GM21737 (cell line): ENCODE measurements around the gene SCP2.

Experiments
- ATAC-seq: cut with Tn5 transposase; IDR thresholded peaks from one replicate; pipeline ENCODE4 v1.9.1; 2021; ENCODE audit warnings: mild to moderate bottlenecking, moderate library complexity; ENCODE audit not compliant: unreplicated experiment

The SCP2 gene

DNA sequence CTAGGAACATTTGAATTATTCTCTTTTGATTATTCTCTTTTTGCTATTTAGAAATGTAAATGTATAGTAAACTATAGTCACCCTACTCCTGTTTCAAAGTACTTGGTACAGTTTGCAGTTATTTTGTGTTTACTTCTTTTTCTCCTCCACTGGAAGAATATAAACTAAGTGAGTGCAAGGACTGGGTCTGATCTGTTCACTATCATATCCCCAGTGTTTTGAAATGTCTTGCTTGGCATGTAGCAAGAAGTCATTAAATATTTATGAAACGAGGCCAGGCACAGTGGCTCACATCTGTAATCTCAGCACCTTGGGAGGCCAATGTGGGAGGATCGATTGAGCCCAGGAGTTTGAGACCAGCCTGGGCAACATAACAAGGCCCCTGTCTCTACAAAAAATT lies 99.2 kb downstream of the SCP2 start:
- no peak for ATAC-seq

DNA sequence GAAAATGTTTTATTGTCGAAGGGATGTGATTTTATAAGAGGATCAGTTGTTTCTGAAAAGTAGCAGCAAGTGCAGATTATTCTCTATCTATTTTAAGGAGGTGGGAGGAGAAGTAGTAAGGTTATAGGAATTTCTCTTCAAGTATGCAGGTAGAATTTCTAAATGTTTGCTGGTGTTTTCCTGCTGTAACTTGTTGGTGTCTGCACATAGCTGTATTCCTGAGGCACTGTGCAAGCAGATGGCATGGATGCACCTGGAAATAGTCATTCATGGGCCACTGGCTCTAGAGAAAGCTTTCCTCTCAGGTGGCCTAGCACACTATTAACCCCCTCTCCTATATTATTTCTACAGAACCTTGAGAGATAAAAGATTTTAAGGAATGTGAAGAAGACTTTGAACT lies 104.7 kb downstream of the SCP2 start:
- ATAC-seq = no peak

DNA sequence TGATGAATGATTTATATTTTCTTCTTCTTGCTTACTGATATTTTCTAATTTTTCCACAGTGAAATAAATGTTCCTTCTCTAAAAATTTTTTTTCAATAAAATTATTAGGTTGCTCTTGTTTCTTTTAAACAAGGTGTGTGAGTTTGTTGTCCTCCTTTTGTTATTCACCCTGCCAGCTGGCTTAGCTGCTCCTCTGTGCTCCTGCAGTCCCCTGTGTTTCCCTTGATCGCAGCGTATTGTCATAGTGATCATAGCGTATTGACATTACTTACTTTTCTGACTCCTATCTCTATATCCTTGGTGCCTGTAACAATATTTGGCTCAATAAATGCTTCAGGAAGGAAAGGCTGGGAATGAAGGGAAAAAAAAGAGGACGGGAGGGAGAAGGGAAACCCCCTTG lies 110.1 kb downstream of the SCP2 start:
- no peak for ATAC-seq

DNA sequence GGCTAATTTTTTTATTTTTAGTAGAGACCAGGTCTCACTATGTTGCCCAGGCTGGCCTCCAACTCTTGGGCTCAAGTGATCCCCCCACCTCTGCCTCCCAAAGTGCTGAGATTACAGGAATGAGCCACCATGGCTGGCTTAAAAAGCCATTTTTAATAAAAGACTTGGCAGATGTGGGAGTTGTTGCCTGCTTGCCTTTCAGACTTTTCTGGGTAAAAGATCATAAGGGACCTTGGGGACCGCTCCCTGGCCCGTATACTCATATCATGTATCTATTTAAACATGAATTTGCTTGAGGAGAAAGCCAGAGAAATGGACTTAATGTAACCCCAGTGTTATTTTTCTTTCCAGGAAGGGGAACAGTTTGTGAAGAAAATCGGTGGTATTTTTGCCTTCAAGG lies 111.5 kb downstream of the SCP2 start:
- ATAC-seq = no peak

DNA sequence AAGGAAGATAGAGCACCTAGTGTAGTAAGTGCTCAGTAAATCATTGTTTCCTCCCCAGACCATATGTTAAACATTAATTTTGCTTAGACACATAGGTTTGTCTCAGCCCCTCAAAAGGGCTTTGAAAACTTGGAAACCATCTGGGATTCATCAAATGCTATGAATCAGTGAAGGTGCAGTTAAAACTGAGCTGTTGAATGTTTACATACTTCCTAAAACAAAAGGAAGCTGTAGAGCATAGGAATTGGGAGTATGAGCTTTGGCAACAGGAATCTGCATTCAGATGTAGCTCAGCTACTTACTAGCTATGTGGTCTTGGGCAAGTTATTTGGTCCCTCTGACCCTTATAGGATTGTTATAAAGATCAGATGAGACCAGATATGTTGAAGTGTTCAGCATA lies 116.2 kb downstream of the SCP2 start:
- no peak for ATAC-seq

DNA sequence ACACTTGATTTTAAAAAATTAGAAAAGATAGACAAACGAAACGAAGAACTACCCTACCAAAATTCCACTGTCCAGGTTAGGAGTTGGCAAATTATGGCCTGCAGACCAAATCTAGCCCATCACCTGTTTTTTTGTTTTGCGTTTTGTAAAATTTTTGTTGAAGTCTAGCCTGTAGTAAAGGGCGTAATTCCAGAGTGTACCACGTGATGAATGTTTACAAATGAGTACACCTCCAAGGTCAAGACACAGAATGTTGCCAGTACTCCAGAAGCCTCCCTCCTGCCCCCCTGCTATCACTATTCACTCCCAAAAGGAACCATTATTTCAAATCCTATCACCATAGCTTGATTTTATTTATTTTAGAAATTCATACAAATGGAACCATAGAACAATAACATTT lies 117.8 kb downstream of the SCP2 start:
- no peak for ATAC-seq

DNA sequence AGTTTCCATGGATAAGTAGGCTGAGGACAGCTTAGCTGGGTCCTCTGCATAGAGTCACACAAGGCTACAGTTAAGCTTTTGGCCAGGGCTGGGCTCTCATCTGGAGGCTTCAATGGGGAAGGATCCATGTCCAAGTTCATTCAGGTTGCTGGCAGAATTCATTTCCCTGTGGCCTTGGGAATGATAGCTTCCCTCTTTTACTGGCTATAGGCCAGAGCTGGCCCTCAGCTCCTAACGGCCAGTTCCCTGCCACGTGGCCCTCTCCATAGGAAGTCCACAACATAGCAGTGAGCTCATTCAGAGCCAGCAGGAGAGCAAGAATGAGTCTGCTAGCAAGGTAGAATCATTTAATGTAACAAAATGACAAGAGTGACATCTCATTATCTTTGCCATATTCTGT lies 119.9 kb downstream of the SCP2 start:
- no peak for ATAC-seq

DNA sequence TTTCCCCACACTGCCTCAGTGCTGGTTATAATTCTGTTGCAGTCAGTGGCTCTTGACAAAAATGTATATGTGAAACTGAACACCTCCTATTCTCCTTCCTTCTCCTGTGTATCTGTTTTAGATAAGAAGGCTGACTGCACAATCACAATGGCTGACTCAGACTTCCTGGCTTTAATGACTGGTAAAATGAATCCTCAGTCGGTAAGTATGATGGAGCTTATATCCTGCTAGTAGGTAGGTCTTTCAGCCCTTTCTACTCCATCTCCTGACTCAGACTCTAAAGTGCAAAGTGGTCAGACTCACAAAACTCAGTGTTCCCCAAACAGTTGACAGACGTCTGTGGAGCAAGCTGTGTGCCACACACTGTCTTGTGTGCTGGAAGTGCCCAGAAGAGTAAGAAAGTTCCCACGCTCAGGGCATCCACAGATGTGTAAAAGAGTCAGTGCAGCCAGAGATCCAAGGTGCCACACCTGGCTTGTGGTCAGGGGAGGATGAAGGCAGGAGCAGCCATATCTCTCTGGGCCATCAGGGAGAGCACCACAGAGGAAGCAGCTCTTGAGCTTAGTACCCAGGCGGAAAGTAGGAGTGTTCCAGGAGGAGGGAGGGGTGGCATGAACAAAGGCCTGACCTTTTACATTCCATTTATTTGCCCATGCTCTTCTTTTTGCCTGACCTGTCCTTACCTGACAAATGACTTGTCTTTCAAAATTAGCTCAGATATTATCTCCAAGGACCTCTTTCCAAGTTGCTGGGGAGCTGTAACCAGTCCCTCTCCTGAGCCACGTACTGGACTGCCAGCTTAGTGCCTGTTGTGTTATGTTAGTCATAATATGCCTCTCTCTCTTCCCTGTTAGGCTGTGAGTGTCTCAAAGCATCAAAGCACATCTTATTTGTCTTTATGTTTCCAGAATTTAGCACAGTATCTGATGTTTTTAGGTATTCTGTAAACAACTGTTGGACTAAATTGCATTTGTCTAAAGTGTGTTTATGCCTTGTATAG lies 121.0 kb downstream of the SCP2 start:
- no peak for ATAC-seq

DNA sequence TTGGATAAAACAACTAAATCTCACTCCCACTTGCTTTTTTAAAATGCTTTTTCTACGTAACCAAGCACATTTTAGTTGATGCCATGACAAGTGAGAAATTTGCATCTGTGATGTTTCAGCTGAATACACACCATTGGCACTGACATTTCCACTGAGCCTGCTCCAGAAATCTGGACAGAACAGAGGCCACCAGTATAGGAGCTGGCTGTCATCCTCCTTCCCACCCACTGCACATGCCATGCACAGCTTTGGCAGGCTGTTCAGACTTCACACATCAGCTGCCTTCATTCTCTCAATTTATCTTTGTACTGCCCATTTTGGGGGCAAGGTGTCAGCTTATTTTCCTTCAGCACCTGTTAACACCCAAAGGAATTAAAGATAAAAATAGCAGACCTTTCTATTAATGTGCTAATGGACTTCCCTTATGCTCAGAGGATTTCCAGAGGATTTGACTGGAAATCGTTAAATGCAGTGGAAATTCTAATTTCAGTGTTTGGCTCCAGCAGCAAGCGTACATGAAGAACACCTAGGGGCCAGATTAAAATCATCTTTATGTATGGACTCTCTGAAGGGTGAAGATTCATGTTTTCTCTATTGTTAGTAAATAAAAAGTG lies 122.0 kb downstream of the SCP2 start:
- ATAC-seq = no peak

DNA sequence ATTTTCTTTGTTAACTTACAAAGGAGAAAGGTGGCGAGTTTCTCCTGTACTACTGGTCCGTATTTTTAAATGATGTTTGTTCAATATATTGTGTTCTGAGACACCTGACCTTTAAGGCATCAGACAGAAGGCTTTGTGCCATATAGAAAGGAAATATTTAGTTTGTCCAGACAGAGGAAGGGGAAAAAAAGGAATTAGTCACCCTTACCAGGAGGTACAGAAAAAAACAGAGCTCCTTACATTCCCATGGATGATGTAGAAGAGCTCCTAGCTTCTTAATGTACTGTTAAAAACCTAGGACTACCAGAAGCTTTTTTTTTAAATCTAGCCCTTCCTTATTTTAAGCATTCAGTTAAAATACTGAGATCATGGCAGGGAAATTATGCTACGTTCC lies 122.5 kb downstream of the SCP2 start:
- ATAC-seq = no peak

DNA sequence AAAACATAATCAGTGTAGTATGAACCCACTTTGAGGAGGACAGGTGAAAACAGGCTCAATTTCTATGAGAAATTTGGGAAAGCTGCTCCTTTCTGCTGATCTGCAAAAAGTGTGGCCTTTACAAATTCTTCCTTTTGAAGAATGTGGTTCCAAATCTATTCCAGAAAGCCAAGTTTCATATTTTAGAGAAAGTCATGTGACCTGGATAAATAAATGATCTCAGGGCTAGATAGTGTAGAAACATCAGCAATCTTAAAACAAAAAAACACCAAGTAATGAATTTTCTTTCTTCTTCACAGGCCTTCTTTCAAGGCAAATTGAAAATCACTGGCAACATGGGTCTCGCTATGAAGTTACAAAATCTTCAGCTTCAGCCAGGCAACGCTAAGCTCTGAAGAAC lies 123.2 kb downstream of the SCP2 start:
- no peak for ATAC-seq

DNA sequence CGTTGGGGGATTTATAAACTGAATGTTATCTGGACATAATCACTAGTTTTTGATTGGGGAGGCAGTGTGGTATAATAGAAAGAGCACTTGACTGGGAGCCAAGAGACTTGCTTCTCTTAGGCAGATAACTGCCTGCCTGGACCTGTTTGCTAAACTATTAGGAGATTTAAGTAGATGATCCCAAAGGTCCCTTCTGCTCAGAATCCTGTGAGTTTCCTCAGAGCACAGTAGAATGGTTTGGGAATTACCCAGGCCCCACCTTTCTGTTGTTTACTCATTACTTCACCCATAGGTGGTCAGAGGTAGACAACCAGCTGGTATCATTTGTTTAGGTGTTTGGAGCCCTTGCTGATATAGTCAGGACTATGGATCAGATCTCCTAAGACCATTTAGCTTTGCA lies 124.6 kb downstream of the SCP2 start:
- ATAC-seq = no peak

DNA sequence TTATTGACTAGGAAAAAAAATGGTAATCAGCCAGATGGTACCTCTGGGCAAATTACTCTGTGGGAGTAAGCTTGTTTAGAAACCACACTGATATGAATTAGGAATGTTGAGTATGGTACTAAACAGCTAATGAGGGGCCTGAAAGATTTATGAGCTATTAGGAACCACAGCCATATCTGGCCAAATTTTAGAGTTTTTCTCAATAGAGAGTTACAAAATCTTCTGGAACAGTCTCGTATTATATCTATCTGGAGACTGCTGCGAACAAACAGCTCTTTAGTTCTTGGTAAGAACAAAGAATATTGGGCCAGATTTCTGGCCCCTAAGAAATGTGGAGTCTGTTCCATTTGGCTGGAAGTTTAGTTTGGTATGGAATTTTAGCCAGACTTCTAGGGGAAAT lies 130.1 kb downstream of the SCP2 start:
- no peak for ATAC-seq

DNA sequence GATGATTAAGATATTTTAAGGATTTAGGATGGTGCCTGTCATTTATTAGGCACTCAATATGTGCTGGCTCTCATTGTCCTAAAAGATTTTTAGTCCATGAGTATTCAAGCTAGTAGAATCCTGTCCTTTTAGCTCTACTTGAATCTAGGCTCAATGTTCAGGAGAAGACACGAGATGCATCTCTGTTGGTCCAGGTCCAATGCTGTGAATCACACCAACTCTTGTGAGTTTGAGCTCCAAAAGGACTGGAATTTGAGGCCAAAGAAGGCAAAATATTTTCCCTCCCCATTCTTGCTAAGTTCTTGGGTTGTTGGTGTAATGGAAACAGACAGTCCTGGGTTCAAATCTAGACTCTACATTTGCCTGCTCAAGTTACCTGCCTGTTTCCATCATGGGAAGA lies 133.5 kb downstream of the SCP2 start:
- ATAC-seq = no peak

DNA sequence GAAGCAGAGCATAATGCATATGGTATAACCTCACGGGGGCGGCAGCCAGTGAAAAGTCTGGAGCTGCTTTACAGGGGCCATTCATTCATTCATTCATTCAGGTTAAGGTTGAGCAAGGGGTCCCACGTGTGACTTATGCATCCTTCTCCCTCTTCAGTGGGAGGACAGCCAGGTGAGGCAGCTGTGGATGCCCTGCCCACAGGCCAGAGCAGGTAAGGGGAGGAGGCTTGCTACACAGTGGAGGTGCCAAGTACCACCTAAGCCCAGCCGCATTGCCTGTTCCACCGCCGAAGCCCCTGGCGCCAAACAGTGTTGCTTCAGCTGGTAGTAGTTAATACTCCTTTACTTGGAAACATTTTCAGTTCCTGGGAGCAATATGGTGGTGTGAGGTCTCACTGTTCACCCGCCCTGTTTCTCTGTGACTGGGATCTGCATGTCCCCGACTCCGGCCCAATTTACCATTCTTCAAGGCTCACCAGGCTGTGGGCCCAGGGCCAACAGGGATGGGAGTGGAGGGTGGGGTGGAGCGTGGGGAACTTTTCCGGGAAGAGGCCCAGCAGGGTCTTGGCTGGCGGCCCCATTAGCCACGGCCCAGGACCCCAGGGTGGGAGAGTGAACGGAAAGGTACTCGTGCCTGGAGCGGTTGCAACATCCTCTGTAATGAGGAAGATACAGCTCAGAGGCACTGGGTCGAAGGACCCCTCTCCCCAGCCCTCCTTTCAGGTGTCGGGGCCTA lies 134.2 kb downstream of the SCP2 start:
- no peak for ATAC-seq

DNA sequence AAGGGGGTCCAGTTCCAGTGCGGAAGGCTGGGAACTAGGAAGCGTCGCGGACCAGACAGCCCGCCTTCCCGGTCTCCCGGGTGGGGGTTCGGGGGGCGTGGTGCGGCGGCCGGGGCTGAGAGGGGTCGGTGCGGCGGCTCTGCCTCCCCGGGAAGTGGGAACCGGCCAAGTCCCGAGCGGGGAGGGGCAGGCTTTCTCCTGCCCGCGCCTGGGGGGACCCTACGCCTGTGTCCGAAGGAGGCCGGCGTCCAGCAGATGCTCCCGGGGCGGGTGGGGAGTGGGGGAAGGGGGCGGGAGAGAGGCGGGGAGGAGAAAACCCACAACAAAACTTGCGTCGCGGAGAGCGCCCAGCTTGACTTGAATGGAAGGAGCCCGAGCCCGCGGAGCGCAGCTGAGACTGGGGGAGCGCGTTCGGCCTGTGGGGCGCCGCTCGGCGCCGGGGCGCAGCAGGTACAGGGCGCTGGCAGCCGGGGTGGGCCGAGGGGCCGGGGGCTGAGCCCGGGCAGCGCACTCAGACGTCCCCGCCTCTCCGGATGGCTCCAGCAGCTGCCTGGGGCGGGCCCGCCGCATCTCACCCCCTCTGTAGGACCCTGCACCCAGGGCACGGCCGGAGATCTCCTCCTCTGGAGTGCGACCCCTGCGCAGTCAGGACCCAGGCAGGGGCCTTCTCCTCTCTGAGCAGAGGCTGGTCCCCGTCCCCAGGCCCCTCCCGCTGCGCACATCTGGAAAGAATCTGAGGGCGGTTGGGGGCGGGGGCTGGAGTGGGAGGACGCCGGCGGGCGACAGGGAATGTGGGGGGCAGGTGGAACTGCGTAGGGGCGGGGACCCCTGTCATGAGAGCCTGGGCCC lies 135.0 kb downstream of the SCP2 start, which contains the start of gene PODN:
Gene PODN, plus strand, starts transcription at position 355 of the 849 bp plus-strand sequence. CDS start 7,643 bp downstream, outside the sequence.
- ATAC-seq = no peak

DNA sequence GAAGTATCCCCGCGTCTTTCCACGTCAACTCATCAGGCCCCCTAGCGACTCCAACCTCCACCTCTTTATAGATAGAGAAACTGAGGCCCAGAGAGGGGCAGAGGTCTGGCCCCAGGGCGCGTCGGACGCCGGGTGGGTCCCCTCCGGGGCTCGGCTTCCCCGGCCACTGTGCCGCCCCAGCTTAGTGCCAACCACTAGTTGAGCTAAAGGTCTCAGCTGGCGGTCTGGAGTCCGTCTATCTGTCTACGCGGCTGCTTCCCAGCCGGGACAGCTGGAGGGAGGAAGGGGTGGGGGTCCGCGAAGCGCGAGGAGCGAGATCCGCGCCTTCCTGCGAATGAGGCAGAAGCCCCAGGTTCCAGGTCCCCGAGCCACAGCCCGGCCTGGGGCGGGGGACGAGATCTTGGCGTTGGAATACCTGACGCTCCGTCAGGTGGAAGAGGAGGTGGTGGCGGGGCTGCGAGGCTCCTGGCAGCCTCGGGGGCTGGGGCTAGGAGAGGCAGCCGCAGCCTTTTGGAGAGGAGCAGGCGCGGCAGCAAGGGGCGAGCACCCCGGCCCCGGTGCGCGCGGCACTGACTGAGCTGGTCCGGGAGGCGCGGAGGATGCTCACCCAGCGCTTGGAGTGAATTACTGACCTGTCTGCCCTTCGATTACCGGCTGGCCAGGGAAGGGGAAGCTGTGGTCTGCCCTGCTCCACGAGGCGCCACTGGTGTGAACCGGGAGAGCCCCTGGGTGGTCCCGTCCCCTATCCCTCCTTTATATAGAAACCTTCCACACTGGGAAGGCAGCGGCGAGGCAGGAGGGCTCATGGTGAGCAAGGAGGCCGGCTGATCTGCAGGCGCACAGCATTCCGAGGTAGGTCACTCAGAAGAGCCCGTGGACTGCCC lies 135.9 kb downstream of the SCP2 start:
- ATAC-seq = no peak

DNA sequence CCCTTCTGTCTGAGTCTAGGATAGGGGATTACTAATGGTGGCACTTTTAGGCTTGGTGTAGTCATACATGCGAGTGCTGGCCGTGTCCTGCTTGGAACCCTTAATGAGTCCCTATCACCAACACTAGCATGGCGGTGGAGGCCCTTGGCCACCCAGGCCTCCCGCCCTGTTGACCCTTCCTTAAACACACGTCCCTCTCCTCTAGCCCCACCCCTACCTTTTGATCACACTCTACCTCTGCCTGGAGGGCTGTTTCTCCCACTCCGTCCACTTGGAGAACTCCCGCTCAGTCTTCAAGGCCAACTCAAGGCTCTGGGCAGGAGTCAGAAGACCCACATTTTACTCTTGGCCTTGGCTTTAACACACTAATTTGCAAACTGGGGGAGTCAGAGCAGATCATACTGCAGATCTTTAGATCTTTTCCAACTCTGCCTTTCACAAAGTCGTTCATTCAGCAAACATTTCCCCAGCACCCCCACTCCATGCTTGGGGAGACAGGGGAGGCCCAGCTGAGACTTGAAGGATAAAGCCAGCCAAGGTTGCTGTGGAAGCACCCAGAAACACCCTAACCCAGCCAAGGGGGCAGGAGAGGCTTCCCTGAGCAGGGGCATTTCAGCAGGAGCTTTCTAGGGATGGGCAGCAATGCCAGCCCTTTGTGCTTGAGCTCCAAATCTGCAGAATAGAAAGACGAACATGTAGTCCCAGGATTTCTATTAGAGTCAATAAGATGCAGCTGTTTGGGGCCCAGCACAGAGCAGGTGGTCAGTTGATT lies 136.9 kb downstream of the SCP2 start:
- ATAC-seq = no peak

DNA sequence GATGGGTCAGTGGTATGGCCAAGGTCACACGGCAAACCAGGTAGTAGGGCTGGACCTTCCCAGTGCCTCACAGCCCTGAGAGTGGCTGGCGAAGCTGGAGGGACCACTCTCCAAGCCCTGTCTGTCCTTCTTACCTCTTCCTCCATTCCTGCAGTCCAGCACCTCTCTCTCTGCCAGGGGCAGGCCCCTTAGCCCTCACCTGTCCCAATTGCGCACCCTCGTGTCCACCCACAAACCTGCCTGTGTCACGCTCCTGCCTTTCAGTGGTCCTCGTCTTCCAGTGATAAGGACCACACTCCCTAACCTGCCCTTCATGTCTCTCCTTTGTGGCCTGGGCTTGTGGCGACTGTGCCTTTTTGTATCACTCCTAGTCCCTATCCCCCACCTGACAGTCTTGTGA lies 138.3 kb downstream of the SCP2 start:
- no peak for ATAC-seq
